Uterus (tissue), 2 donors: ENCODE measurements around the gene ITPR2.

Experiments
- POLR2A ChIP-seq, 2 donors: fragments of 450-650 bp; IDR thresholded peaks; one replicate each; pipeline ENCODE4 v1.6.1; 2016; ENCODE audit warnings: antibody characterized with exemption in 2 of 2, mild to moderate bottlenecking in 1 of 2, moderate library complexity in 1 of 2
- TF ChIP-seq, protein P1 (sequence below), 4 experiments: fragments of 200-600 bp in 2 of 4; fragments of 450-650 bp in 2 of 4; sonication (generic) in 2 of 4; IDR thresholded peaks; one replicate each; pipeline ENCODE4 v1.5.1; 2016 to 2019; ENCODE audit warnings: antibody characterized with exemption in 4 of 4, mild to moderate bottlenecking in 2 of 4, moderate library complexity in 1 of 4

GRCh38 chr12:26806556-26806955 lies 26.4 kb downstream of the ITPR2 start:
- TF ChIP-seq POLR2A (IDR thresholded peaks at IDR 0.05) = no peak
- TF ChIP-seq, protein P1, sequence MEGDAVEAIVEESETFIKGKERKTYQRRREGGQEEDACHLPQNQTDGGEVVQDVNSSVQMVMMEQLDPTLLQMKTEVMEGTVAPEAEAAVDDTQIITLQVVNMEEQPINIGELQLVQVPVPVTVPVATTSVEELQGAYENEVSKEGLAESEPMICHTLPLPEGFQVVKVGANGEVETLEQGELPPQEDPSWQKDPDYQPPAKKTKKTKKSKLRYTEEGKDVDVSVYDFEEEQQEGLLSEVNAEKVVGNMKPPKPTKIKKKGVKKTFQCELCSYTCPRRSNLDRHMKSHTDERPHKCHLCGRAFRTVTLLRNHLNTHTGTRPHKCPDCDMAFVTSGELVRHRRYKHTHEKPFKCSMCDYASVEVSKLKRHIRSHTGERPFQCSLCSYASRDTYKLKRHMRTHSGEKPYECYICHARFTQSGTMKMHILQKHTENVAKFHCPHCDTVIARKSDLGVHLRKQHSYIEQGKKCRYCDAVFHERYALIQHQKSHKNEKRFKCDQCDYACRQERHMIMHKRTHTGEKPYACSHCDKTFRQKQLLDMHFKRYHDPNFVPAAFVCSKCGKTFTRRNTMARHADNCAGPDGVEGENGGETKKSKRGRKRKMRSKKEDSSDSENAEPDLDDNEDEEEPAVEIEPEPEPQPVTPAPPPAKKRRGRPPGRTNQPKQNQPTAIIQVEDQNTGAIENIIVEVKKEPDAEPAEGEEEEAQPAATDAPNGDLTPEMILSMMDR (IDR thresholded peaks at IDR 0.05) = no peak
